ENCODE measurements around the gene TTC24.
A peak's percentile ranks its signal among the peaks of the same experiment; 100 is the strongest.
"Not testable (repeated sequence)": the region's sequence is repeated elsewhere in the genome, so short reads cannot be mapped to it uniquely, and the experiment has no call there.

Gene TTC24

GRCh38 chr1:156555715-156556114 is 23.8 kb upstream of the TTC24 start:
- no peak for DNase-seq

- DNase-seq = no peak
These were observed 23.2 kb upstream of the TTC24 start for GRCh38 chr1:156556354-156556753.

DNA sequence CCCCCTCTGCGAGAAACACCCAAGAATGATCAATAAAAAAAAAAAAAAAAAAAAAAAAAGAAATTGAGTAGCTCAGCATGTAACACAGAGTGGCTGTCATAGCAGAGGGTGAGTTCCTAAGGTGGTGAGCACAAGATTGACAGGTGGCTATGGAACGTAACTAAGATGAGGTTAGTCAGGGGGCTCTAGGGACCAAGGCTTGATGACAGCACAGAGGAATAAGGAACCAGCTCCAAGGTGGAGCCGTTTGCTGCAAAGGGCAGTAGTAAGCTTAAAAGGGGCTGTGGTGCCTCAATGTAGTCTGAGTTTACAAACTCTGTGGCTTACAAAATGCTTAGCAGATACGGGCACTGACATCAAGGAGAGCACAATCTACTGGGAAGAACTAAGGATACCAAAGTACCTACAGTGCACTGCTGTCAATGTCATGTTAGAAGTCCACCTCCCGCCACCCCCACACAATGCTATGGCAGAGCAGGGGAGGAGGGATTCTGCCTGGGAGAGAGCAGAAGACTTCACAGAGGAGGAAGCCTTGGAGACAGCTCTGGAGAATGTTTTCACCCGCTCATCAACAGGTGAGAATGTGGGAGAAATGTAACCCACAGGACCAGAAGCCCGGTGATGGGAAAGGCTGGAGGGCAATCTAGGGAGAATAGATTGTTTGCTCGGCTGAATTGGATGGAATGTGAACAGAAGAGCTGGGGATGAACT is 20.3 kb upstream of the TTC24 start:
- no peak for DNase-seq

DNA sequence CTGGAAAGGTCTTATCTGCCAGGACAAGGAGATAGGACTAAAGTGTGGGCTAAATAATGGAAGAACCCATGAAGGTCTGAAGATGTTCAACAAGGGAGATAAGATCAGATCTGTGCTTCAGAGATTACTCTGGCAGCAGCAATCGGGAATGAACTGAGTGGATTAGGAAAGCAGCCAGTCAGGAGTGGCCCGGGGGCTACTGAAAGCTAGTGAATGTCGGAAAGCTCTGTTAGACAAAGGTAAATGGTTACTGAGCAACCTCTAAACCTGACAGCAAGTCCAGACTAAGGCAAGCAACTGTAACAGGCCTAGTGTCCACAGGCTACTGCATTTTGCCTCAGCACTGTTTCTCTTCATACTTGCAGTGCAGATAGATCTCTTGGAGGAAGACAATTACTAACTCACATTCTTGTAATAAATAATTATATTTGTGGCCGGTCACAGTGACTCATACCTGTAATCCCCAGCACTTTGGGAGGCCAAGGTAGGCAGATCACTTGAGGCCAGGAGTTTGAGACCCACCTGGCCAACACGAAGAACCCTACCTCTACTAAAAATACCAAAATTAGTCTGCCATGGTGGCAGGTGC is 19.6 kb upstream of the TTC24 start:
- DNase-seq = no peak

- DNase-seq = no peak
These were observed 18.8 kb upstream of the TTC24 start for GRCh38 chr1:156560585-156561163.

GRCh38 chr1:156565519-156565918 is 14.0 kb upstream of the TTC24 start:
- DNase-seq = no peak

- DNase-seq = no peak
These were observed 13.1 kb upstream of the TTC24 start for GRCh38 chr1:156566436-156566835.

DNA sequence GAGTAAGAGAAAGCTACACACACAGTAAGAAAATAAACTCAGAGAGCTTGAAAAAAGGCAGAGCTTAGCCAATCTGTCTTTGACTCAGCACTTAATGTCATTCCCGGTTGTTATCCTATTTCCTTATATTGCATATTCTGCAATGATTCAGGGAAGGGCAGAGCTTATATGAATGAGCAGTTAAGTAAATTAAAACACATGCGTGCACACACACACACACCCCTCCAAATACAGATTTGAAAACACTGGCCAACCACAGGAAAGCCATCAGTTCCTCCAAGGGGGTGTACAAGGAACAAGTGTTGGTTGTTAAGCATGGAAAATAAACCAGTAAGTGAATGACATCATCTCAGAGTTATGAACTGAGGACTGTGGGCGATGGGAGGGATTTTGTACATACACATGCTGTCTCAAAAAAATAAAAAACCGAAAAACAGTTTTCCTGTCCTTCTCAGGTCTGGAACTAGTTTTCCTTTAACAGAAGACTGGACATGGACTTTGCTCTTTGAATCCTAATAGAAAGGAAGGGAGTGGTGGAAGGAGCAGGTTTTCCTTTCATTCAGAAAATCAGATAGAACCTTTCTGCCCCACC is 8.2 kb upstream of the TTC24 start:
- no peak for DNase-seq

- DNase-seq = peak; percentile 72
These were observed 7.4 kb upstream of the TTC24 start, which contains the start of gene IQGAP3 for GRCh38 chr1:156571919-156572662. Gene IQGAP3 (minus strand): TSS chr1:156572565. CDS start chr1:156572529, 36 bp downstream.

DNA sequence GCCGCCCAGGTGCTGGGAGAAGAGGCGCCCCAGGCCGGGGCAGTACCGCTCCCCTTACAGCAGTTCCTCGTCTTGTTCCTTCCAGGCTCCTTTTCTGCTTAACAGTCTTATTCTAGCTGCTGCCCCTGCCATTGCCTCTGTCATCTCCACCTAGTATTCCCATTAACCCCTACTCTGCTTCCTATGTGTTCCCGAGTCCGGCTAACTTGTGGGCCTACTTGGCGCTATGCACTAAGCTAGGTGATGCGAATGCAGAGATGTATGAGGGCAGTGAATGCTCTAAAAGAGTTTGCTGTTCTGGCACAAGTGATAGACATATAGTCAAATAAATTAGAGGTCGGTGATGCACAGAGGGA is 6.9 kb upstream of the TTC24 start:
- DNase-seq = no peak

DNA sequence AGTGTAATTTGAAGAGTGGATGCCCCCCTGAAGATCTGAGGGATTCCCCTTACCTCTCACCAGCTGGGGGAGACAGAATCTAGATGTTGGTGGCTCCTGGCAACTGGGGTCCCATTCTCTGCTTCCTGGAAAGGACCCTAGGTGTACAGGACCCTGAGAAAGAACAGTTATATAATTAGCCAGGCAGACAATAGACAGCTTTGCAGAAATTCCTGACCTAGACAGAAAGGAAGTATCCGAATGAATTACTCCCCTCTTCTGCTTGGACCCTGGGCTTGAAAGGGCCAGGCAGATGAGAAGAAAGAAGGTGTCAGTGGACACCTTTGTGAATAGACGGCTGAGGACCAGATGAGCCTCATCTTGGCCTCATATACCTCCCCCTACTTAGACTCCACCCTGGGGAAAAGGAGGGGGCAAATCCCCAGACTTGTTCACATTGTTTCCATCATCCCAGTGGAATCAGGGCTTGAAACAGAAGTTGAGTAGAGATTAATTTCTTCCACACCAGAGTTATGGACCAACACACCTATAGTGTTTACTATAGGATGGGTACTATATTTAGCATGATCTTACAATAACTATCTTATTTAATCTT is 5.4 kb upstream of the TTC24 start:
- DNase-seq = no peak

DNA sequence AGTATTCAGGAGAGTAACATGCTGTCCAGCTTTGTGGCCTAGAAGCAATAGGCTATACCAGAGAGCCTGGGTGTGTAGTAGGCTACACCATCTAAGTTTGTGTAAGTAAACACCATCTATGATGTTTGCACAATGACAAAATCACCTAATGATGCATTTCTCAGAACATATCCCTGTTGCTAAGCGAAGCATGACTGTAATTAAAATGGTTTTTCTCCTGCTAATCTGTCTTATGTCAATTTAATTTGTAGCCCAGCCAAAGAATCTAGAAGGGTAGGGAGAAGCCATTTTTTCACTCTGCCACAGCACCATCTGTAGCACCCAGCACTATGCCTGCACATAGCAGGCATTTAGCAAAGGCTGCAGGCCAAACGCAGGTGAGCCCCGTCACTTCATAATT is 2.0 kb upstream of the TTC24 start:
- no peak for DNase-seq

DNA sequence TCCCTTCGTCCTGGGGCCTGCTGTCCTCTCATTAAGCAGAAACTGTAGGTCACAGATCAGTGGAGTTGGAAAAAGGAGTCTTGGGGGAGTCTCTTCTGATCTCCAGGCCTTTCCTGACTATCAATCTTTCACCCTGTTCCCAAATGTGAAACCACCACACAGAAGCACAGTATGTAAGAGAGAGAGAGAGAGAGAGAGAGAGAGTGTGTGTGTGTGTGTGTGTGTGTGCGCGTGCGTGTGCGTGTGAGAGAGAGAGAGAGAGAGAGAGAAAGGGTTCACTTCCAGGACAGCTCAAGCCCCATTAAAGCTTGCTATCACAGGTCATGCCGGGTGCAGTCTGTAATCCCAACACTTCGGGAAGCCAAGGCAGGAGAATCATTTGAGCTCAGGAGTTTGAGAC is 1.5 kb upstream of the TTC24 start:
- no peak for DNase-seq

DNA sequence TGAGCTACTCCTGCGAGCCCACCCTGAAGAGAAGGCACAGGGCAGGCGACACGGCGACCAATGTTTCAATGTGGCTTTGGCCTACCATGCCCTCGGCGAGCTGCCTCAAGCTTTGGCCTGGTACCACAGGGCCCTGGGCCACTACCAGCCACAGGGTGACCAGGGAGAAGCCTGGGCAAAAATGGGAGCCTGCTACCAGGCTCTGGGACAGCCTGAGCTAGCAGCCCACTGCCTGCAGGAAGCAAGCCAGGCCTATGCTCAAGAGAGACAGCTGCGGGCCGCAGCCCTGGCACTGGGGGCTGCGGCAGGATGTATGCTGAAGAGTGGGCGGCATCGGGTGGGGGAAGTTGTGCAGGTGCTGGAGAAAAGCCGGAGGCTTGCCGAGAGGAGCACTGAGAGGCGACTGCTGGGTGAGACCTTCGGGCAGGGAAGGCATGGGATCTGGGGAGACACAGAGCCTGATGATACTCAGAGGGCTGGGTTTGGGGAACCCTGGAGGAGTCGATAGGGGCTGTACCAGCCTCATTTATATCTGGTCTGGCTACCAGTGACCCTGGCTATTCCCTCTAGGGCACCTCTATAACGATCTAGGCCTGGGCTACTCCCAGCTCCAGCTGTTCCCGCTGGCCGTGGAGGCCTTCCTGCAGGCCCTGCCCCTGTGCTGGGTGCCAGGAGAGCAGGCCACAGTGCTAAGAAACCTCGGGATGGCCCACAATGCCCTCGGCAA is 2.3 kb downstream of the TTC24 start:
- DNase-seq = no peak

DNA sequence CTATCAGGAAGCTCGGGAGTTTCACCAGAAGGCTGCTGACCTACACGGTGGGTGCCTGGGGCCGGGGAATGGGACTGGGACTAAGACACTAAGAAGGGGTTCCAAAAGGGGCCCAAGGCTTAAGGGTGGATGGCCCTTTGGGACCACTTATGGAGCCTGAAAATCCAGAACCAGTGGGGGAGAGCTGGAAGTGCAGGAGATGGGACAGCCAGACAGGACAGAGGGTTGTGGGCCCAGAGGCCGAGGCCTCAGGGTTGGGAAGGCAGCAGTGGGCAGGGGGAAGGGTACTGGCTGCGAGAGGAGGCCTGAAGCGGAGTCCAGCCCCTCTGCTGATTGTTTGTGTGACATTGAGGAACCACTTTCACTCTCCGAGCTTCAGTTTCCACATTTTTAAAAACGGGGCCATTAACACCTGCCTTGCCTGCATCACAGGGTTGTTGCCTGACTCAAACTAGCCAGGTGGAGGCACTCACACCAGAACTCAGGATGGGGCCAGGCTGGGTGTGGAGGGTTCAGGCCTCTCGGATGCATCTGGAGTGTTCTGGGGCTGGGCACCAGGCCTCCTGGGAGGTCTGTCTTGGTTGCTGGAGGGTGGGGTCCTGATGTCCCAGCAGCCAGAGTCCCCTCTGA is 3.0 kb downstream of the TTC24 start:
- no peak for DNase-seq

- peak; percentile 72 for DNase-seq
These were observed 4.5 kb downstream of the TTC24 start for GRCh38 chr1:156583821-156584622.

- DNase-seq = peak; percentile 20
These were observed 5.3 kb downstream of the TTC24 start for GRCh38 chr1:156584813-156585212.

DNA sequence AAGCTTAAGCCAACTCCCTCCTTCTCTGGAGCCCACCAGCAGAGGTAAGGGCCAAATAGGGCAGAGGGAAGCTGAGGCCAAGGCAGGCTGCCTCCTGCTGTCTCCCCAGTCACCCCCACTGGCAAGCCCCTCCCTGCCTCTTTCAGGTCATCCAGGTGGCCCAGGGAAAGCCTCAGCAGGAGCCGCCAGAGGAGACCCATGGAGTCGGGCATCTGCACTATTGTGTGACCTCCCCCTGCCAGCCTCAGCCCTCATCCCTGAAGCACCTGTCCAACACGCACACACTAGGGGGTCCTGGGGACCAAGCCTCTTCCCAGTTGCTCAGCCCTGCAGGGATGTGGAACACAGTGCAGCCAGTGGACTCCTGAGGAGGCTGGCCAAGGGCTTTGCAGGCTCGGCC is 6.8 kb downstream of the TTC24 start:
- DNase-seq = no peak

GRCh38 chr1:156586892-156587477 is 7.5 kb downstream of the TTC24 start:
- DNase-seq = no peak

GRCh38 chr1:156587927-156588326 is 8.4 kb downstream of the TTC24 start:
- DNase-seq = not testable (repeated sequence)

DNA sequence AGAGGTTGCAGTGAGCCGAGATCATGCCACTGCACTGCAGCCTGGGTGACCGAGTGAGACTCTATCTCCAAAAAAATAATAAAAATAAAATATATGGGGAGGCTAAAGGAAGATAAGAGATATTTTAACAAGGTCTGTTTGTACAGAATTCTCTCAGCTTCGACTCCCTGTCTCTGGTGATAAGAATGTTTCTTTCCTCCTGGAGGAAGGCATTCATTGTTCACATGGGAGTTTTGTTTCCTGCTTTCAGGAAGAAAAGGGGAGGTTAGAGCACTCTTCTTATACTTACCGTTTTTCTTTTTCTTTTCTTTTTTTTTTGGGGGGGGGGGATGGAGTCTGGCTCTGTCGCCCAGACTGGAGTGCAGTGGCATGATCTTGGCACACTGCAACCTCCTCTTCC is 10.0 kb downstream of the TTC24 start:
- no peak for DNase-seq

All from NCI-H1105 (cell line).